Central memory CD8-positive, alpha-beta T cell (primary cell): ENCODE results near the gene NAP1L1.

Experiments
- ATAC-seq: fragments of 150-1000 bp; cut with Tn5 transposase; replicated peaks from 2 replicates; pipeline ENCODE4 v1.10.0; 2022; ENCODE audit warnings: mild to moderate bottlenecking, moderate FRiP score, moderate number of reproducible peaks; ENCODE audit not compliant: poor library complexity, severe bottlenecking; ENCODE audit errors: extremely low read depth
- DNase-seq, 2 donors: peaks; one replicate each; pipeline ENCODE4 v3.0.0; 2021; ENCODE audit warnings: low spot score in 2 of 2
- H3K27ac Mint-ChIP-seq: one replicate; pipeline ENCODE4 v1.8.0; 2022; ENCODE audit warnings: low read depth, mild to moderate bottlenecking, moderate library complexity, mixed read lengths
- H3K27me3 Mint-ChIP-seq: one replicate; pipeline ENCODE4 v1.8.0; 2022; ENCODE audit warnings: mixed read lengths
- H3K36me3 Mint-ChIP-seq: one replicate; pipeline ENCODE4 v1.8.0; 2022; ENCODE audit warnings: mild to moderate bottlenecking, moderate library complexity, mixed read lengths; ENCODE audit not compliant: insufficient read depth
- H3K4me1 Mint-ChIP-seq: one replicate; pipeline ENCODE4 v1.8.0; 2022; ENCODE audit warnings: mixed read lengths
- H3K4me3 Mint-ChIP-seq: one replicate; pipeline ENCODE4 v1.8.0; 2022; ENCODE audit warnings: mild to moderate bottlenecking, moderate library complexity, mixed read lengths
- H3K9me3 Mint-ChIP-seq: one replicate; pipeline ENCODE4 v1.8.0; 2022; ENCODE audit warnings: mixed read lengths

NAP1L1 gene

DNA sequence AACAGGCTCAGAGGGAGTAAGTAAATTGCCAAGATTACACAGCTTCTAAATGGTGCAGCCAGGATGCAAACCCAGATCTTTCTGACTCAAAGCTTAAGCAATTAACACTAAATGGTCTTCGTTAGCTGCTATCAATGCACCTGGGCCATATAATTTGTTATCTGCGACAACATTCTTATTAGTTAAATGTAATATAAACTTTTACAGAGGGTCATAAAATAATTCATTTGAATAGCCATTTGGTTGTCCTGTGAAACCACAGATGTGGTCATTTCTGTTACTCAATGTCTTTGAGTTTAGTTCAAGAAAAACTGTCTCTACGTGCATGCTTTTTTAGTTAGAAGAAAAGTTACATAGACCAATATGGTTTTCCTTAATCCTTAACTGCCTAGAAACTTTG is 22.1 kb upstream of the NAP1L1 start:
- no peak overlapping the region for H3K4me3 Mint-ChIP-seq
- H3K4me1 Mint-ChIP-seq: no peaks in the 10 kb centered on the region
- DNase-seq: no peak
- H3K27me3 Mint-ChIP-seq: no peaks in the 10 kb centered on the region
- peaks cover 2% of the 10 kb centered on the region for H3K36me3 Mint-ChIP-seq
- ATAC-seq: no peak
- no peaks in the 10 kb centered on the region for H3K9me3 Mint-ChIP-seq
- H3K27ac Mint-ChIP-seq: no peak overlapping the region

DNA sequence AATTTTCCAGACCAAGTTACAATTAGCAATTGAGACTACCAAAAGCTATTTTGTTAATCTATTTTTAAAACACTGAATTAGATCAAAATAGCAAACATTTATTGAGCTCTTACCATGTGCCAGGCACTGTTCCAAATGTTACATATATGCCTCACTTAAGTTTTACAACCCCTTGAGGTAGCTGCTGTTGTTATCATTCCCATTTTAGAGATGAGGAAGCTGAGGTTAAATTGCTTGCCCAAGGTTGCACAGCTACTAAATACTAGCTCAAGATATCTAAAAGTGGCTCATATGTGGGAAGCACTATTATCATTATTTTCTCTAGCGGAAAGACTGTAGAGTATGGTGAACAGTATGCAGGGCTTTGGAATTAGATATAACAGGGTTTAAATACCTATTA is 19.5 kb upstream of the NAP1L1 start:
- H3K9me3 Mint-ChIP-seq: no peaks in the 10 kb centered on the region
- no peak overlapping the region for H3K4me3 Mint-ChIP-seq
- H3K27me3 Mint-ChIP-seq: no peaks in the 10 kb centered on the region

DNA sequence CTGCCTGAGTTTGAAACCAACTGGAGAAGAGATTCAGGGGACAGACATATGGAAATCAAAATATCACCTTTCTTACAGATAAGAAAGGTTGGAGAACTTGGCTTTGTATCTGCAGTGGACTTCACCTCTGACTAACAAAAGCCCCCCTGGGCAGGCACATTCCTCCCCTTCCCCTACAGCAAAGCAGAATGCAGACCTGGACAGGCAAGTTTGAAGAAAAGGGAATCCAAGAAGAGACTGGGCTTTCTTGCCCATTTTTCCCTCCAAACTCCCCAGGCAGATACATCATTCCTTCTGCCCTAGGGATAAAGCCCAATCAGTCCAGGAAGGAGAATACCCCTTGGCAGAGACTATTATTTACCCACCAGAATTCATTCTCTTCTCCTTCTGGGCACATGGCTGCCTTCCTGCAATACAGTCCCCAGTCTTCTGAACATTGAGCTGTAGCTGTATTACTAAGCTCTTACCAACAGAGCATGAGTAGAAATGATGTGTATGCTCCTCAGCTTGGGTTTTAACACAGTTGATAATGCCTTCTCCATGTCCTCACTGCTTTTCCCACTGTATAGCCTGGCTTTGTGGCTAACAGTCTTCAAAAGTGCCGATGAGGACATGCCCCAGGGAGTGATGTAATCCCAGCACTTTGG is 17.4 kb upstream of the NAP1L1 start:
- no peaks in the 10 kb centered on the region for H3K4me1 Mint-ChIP-seq
- no peak for ATAC-seq
- DNase-seq: no peak
- peaks cover 9% of the 10 kb centered on the region for H3K27me3 Mint-ChIP-seq
- H3K36me3 Mint-ChIP-seq: peaks cover 2% of the 10 kb centered on the region
- H3K4me3 Mint-ChIP-seq: no peak overlapping the region
- no peaks in the 10 kb centered on the region for H3K9me3 Mint-ChIP-seq
- H3K27ac Mint-ChIP-seq: no peak overlapping the region

More for the DNA sequence above, 19.5 kb upstream of the NAP1L1 start:
- ATAC-seq: no peak
- H3K4me1 Mint-ChIP-seq: no peaks in the 10 kb centered on the region
- no peak for DNase-seq
- H3K36me3 Mint-ChIP-seq: peaks cover 2% of the 10 kb centered on the region
- no peak overlapping the region for H3K27ac Mint-ChIP-seq

DNA sequence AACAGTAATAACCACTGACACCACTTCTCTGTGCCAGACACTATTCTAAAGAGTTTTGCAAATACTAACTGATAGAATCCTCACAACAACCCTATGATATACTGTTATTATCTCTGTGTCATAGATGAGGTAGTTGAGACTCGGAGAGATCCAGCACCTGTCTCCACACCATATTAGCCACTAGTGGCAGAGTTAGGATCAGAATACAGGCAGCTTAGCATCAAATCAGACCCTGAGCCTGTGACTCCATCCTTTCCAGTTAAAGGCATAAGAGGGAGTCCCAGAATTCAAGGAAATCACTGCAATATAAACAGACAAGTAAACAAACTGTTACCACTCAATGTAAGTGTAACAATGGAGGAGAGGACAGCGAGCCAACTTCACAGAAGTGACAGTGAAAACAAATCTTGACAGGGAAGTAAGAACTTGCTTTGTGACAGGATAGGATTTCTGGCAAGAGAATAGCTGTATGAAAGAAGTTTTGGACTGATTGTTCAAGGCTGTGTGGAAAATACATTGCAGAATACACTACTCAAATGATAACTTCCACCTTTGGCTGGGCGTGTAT is 11.7 kb upstream of the NAP1L1 start:
- ATAC-seq (no peak), DNase-seq (no peak)
- H3K9me3 Mint-ChIP-seq: no peaks in the 10 kb centered on the region
- peaks cover 36% of the 10 kb centered on the region for H3K27me3 Mint-ChIP-seq
- H3K36me3 Mint-ChIP-seq: no peaks in the 10 kb centered on the region
- H3K4me3 Mint-ChIP-seq: no peak overlapping the region
- H3K27ac Mint-ChIP-seq: no peak overlapping the region
- no peaks in the 10 kb centered on the region for H3K4me1 Mint-ChIP-seq

DNA sequence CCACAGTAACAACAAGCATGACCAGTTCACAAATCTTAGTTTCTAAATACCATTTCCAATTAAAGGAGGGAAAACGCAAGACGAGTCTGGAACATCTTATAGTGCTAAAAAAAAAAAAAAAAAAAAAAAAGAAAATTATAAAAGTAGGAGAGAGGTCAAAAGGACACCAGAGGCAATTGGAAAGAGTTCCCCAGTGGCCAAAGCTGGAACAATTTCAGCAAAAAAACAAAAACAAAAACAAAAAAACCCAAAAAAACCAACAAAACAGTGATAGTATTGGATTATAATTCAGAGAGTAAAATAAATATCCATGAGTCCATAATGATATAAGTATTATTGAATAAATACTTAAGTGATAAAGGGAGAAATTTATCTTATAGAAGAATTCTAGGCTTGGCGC is 10.3 kb upstream of the NAP1L1 start:
- Mint-ChIP-seq H3K9me3 (no peaks in the 10 kb centered on the region), H3K27ac (no peak overlapping the region), H3K4me3 (no peak overlapping the region), H3K4me1 (no peaks in the 10 kb centered on the region), H3K27me3 (peaks cover 36% of the 10 kb centered on the region), H3K36me3 (no peaks in the 10 kb centered on the region)
- DNase-seq (no peak), ATAC-seq (no peak)

DNA sequence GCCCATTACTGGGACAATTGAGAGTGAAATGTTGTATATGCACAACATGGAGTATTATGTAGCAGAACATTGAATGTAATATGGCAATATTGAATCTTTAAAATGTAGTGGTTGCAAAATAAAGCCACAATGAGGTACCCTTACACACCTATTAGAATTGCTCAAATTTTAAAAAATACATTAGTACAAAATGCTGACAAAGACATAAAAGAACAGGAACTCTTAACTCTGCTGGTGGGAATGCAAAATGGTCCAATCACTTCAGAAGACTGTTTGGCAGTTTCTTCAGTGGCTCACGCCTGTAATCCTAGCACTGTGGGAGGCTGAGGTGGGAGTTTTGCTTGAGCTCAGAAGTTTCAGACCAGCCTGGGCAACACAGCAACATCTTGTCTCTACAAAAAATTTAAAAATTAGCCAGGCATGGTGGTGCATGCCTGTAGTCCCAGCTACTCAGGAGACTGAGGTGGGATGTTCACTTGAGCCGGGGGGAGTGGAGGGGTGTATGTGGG is 6.8 kb upstream of the NAP1L1 start:
- Mint-ChIP-seq H3K36me3 (no peaks in the 10 kb centered on the region), H3K27me3 (peaks cover 27% of the 10 kb centered on the region), H3K4me1 (no peaks in the 10 kb centered on the region)

DNA sequence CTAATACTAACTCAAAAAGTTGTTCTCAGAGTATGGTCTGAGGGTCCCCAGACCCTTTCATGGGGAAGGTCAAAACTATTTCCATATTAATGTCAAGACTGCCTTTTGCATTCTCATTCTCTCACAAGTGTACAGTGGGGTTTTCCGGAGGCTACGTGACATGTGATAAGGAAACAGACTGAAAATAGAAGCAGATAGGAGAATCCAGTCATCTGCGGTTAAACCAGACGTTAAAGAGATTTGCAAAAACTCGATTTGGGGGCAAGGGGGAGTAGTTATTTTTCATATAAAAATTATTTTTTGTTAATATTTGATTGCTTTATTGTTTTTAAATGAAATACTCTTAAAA is 1.0 kb upstream of the NAP1L1 start:
- Mint-ChIP-seq H3K9me3 (no peaks in the 10 kb centered on the region), H3K36me3 (peaks cover 22% of the 10 kb centered on the region), H3K4me1 (peaks cover 46% of the 10 kb centered on the region), H3K4me3 (peak overlapping the region; percentile 98), H3K27me3 (no peaks in the 10 kb centered on the region), H3K27ac (peak overlapping the region; percentile 99)
- ATAC-seq (peak; percentile 12), DNase-seq (peak in 1 of 2 donors; percentile 25)

More for the DNA sequence above, 6.8 kb upstream of the NAP1L1 start:
- no peak for ATAC-seq
- Mint-ChIP-seq H3K9me3 (no peaks in the 10 kb centered on the region), H3K27ac (no peak overlapping the region), H3K4me3 (no peak overlapping the region)
- no peak for DNase-seq

DNA sequence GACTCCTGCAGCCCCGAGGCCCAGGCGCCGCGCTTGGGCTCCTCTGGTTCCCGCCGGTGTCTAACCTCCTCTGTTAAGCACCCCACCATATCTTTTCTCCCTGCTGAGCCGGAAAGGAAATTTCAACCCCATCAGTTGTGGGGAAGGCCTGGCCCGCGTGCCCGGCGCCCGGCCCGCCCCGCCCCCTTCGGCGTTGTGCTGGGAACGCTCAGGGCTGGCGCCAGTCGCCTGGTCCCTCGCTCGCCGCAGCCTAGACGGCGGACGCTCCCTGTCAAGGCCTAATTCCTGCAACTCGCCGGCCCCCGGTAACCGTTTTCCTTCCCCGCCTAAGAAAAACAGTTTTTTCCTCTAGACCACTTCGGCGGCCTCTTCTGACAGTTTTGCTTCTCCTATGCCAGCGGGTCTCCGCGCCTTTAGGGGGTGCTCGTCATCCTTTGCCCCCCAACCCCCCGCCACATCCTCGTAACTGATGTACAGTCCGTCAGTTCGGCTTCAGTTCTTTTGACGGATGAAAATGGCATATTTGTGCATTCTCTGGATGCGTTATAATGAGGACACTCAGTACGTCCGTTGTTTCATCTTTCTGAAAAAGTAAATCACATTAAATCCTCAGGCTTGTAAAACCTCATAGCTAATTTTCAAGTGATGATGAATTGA is 506 bp upstream of the NAP1L1 start:
- peaks cover 22% of the 10 kb centered on the region for H3K36me3 Mint-ChIP-seq

DNA sequence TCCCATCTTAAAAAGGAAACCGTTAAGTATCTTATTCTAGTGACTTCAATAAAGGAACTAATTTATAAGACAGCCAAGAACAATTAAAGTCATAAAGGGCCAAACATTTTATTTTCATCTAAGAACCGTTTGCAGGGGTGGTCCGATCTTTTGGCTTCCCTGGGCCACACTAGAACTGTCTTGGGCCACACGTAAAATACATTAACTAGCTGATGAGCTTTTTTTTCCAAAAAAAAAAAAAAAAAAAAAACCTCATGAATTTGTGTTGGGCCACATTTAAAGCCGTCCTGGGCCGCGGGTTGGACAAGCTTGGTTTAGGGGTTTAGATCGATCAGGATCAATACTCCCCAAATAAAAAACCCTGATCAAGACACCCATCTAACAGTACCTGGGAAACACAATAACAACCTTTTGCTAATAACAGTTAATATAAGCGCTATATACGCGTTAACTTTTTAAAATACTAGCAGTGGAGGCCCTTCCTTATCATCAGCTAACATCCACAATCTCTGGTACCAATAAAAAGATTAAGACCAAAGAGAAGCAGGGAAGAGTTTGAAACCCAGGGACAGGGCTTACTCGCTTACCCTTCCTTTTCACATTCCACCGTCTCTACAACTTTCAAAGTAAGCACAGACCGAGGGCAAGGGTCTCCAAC is 1.1 kb downstream of the NAP1L1 start:
- Mint-ChIP-seq H3K9me3 (no peaks in the 10 kb centered on the region), H3K4me3 (peak overlapping the region; percentile 98), H3K27me3 (no peaks in the 10 kb centered on the region), H3K27ac (peak overlapping the region; percentile 99), H3K4me1 (peaks cover 64% of the 10 kb centered on the region), H3K36me3 (peaks cover 28% of the 10 kb centered on the region)
- no peak for DNase-seq
- no peak for ATAC-seq

More for the DNA sequence above, 506 bp upstream of the NAP1L1 start:
- Mint-ChIP-seq H3K4me3 (peak overlapping the region; percentile 98), H3K27me3 (no peaks in the 10 kb centered on the region), H3K9me3 (no peaks in the 10 kb centered on the region), H3K27ac (peak overlapping the region; percentile 99), H3K4me1 (peaks cover 51% of the 10 kb centered on the region)
- ATAC-seq (peak; percentile 28), DNase-seq (no peak)

DNA sequence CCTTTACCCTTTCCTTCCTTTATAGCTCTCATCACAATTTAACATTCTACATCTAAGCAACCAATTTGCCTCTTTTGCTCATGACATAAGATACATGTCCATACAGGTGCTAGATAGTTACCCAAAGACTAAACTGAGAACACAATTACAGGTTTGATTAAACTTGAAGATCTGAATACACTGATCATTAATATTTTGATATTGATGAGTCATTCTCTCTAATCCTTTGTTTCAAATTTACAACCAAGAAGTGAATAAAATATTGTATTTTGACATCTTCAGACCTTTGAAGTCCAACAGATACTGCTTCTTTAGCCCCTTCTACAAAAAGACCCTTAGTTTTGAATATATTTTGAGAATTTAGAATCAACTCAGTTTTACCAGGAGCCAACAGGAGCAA is 2.6 kb downstream of the NAP1L1 start:
- H3K27me3 Mint-ChIP-seq: no peaks in the 10 kb centered on the region
- H3K9me3 Mint-ChIP-seq: no peaks in the 10 kb centered on the region
- peaks cover 30% of the 10 kb centered on the region for H3K36me3 Mint-ChIP-seq
- no peak overlapping the region for H3K27ac Mint-ChIP-seq
- ATAC-seq (no peak), DNase-seq (no peak)
- H3K4me1 Mint-ChIP-seq: peaks cover 68% of the 10 kb centered on the region
- peak overlapping the region; percentile 3 for H3K4me3 Mint-ChIP-seq

DNA sequence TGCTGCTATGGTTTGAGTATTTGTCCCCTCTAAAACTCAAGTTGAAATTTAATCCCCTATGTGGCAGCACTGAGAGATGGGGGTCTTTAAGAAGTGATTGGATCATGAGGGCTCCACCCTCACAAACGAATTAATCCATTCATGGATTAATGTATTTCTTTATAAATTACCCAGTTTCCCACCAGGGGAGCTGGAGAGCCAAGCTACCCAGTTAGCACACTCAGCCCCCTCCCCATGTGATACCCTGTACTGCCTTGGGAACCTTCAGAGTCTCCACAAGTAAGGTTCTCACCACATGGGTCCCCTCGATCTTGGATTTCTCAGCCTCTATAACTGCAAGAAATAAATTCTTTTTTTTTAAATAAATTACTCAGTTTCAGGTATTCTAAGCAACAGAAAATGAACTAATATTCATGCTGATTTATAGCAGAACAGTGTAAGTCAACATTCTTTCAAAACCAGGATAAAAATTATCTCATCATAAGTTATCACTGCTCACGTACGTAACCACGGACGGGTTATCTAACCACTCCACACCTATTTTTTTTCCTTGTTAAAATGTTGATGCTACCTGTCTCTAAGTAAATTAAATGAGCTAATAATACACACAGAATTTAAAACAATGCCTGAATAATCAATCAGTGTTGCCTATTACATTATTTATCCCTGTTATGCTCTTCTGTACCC is 3.6 kb downstream of the NAP1L1 start:
- no peaks in the 10 kb centered on the region for H3K27me3 Mint-ChIP-seq
- H3K4me1 Mint-ChIP-seq: peaks cover 72% of the 10 kb centered on the region
- ATAC-seq (no peak), DNase-seq (no peak)
- H3K36me3 Mint-ChIP-seq: peaks cover 31% of the 10 kb centered on the region
- no peaks in the 10 kb centered on the region for H3K9me3 Mint-ChIP-seq
- no peak overlapping the region for H3K27ac Mint-ChIP-seq
- H3K4me3 Mint-ChIP-seq: no peak overlapping the region

DNA sequence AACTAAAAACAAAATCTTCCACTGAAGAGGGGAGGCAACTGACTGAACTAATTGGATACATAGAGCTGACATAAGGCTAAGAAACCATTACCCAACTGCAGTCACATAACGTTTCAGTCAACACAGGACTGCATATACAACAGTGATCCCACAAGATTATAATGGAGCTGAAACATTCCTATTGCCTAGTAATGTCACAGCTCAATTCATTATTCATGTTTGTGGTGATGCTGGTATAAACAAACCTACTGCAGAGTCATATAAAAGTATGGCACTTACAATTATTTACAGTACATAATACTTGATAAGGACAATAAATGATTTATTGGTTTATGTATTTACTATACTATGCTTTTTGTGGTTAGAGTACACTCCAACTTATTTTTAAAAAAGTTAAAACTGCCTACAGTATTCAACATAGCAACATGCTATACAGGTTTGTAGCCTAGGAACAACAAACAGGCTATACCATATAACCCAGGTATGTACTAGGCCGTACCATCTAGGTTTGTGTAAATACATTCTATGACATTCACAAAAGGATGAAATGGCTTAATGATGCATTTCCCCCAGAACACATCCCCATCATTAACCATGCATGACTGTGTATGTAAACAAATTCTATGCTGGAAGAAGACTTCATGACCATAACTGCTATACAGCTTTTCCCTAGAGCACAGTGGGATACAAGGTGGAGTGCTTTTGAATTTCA is 4.3 kb downstream of the NAP1L1 start:
- Mint-ChIP-seq H3K4me1 (peaks cover 68% of the 10 kb centered on the region), H3K4me3 (no peak overlapping the region), H3K27me3 (no peaks in the 10 kb centered on the region), H3K36me3 (peaks cover 32% of the 10 kb centered on the region), H3K9me3 (no peaks in the 10 kb centered on the region), H3K27ac (no peak overlapping the region)
- DNase-seq (no peak), ATAC-seq (no peak)
